Endometrium (tissue), 2 donors: Measurements from ENCODE around the gene TRIM58.

Source experiments
- FAIRE-seq: peaks from 2 replicates; lab custom pipeline; 2012; peaks lifted over from hg19 to GRCh38; lab: Jason Lieb, UNC
- donor health status: control.
- donor health status: control.

The TRIM58 gene, protein sequence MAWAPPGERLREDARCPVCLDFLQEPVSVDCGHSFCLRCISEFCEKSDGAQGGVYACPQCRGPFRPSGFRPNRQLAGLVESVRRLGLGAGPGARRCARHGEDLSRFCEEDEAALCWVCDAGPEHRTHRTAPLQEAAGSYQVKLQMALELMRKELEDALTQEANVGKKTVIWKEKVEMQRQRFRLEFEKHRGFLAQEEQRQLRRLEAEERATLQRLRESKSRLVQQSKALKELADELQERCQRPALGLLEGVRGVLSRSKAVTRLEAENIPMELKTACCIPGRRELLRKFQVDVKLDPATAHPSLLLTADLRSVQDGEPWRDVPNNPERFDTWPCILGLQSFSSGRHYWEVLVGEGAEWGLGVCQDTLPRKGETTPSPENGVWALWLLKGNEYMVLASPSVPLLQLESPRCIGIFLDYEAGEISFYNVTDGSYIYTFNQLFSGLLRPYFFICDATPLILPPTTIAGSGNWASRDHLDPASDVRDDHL

DNA sequence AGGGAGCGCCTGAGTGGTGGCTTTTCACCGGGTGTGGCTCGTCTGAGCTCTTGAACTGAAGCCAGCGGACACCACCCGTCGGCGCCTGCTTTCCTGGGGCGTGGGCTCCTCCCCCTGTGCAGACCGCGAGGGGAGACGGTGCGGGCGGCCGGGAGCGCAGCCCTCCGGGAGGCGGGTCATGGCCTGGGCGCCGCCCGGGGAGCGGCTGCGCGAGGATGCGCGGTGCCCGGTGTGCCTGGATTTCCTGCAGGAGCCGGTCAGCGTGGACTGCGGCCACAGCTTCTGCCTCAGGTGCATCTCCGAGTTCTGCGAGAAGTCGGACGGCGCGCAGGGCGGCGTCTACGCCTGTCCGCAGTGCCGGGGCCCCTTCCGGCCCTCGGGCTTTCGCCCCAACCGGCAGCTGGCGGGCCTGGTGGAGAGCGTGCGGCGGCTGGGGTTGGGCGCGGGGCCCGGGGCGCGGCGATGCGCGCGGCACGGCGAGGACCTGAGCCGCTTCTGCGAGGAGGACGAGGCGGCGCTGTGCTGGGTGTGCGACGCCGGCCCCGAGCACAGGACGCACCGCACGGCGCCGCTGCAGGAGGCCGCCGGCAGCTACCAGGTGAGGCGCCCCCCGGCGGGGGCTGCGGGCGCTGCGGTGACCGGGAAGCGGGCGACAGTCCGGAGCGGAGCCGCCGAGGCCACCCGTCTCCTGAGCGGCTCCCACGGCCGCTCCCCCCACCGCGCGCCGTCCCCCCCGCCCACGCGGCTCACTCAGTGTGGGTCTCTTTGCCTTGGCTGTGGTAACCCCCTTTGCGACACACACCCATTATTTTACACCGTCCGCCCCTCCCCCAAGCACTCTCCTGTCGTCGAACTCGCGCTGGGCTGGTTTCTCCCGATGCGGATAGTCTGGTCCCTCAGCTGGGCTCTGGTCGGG lies at the start of gene TRIM58:
Gene TRIM58, plus strand, starts transcription at position 119 of the 916 bp plus-strand sequence. Its CDS starts 60 bp downstream, at position 179.
- no peak for FAIRE-seq

DNA sequence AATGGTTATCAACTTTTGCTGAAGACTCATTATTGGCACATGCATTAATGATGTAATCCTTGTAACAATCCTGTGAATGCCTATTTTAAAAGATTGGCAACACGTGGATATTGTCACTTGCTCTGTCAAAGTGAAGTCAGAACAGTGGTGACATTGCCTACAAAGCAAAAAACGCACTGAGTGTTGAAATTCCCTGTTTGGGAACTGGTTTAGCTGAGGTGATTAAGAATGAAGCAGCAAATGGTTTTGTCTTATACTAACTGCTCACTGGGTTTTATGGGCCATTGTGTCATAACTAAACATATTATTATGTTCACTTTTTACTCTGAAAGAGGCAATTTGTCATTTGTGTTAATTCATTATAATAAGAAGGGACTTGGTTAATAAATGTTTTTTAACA lies 44.4 kb upstream of the TRIM58 start:
- no peak for FAIRE-seq

DNA sequence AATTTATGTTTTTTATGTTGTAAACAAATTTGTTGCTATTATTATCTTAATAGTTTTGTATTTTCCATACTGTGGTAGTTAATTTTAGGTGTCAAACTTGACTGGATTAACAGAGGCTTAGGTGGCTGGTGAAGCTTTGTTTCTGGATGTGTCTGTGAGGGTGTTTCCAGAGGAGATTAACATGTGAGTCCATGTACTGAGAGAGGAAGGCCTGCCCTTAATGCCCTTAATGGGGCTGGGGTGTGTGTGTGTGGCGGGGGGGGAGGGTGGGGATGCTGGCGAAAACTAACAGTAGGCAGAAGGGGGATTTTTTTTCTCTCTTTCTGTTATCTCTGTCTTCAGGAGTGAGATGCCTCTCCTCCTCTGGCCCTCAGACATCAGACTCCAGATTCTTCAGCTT lies 34.9 kb upstream of the TRIM58 start:
- FAIRE-seq: no peak

DNA sequence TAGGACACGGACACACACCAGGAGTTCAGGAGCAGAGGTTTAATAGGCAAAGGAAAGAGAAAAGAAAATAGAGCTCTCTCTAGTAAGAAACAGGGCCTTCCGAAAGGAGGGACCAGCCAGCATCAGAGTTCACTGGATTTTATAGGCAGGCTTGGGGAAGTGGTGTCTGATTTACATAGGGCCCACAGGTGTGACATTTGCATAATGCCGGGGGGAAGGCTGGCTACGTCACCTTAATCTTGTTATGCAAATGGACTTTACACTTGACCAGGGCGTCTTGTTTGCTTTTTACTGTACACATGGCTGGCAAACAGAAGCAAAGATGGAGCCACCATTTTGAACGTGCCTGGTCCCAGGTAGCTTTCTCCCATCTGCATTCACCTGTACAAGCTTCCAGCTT lies 33.0 kb upstream of the TRIM58 start, which contains the start of gene OR14A16:
Gene OR14A16, minus strand, starts transcription at position 97 of the 400 bp plus-strand sequence. CDS start 8,390 bp downstream, outside the sequence.
- no peak for FAIRE-seq

DNA sequence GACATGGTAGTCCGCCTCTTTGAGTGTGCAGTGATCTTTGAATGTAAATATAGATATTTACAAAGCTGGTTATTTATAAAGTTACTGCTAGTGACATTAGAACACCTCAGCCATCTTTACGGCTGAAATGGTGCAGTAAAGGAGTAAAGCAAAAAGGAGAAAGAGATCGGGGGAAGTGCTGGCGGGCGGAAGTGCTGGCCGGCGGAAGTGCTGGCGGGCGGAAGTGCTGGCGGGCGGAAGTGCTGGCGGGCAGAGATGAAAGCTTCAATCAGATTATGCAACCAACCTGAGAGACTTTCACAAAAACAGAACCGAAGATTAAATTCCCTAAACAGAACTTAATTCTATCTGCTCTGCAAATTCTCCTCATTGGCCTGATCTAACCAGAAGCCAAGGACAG lies 31.6 kb upstream of the TRIM58 start:
- no peak for FAIRE-seq

DNA sequence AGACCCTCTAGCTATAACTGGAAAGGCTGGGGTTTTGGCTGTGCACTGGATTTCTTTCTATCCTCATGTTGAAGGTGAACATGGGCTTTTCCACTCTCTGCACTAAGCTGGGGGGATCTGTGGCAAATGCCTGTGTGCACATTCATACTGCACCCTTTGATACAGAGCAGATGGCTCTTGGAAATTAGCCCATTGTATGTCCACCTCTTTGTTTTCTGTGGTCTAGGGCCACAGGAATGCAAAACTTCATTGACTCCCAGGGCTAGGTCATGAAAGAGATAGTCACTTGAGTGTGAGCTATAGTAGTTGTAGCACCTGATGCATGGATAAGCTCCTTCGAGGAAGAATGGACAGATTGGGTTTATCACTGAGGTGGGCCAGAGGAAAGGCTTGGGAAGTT lies 27.3 kb upstream of the TRIM58 start:
- FAIRE-seq: no peak

DNA sequence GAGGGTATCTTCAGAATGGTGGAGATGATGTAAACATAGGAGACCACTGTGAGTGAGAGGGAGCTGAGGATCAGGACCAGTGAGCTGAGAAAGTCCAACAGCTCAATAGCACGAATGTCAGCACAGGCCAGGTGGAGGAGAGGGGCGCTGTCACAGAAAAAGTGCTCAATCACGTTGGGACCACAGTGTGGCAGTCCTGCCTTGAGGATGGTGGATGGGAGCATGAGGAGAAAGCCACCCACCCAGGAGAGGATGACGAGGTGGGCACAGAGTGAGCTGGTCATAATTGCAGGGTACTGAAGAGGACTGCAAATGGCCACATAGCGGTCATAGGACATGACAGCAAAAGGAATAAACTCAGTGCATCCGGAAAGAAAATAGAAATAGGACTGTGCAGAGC lies 23.4 kb upstream of the TRIM58 start:
- FAIRE-seq: no peak

DNA sequence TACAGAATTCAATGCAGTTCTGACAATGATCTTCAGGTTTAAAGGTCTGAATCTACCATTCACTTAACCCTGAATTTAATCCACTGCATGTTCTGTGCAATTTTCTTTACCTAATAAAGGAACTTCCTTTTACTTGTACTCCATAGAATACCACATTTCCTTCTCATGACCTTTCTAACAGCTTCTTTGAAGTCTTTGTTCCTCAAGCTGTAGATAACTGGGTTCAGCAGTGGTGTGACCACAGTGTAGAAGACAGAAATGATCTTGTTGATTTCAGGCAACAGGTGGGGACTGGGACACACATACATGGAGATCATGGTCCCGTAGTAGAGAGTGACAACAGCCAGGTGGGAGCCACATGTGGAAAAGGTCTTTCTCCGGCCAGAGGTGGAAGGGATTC lies 16.2 kb upstream of the TRIM58 start:
- FAIRE-seq: no peak

DNA sequence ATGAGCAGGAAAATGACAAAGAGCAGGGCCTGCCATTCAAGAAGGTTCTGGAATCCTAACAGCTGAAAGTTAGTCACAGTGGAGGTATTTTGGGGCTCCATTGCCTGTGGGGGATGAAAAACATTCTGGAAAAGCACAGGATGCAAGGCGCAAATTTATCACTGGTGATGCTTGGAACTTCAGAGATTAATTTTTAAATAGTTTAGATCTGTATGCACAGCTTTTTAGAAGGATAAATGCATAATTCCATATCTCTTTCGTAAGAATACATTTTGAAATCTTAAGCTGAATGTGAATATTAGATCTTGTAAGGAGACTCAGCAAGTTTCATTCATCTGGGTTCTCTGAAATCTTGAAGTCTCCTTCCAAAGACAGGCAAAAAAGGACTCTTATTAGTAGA lies 15.2 kb upstream of the TRIM58 start, which contains the start of gene OR11L1:
Gene OR11L1, minus strand, starts transcription at position 101 of the 400 bp plus-strand sequence. Its CDS starts 0 bp downstream, at position 101.
- no peak for FAIRE-seq

DNA sequence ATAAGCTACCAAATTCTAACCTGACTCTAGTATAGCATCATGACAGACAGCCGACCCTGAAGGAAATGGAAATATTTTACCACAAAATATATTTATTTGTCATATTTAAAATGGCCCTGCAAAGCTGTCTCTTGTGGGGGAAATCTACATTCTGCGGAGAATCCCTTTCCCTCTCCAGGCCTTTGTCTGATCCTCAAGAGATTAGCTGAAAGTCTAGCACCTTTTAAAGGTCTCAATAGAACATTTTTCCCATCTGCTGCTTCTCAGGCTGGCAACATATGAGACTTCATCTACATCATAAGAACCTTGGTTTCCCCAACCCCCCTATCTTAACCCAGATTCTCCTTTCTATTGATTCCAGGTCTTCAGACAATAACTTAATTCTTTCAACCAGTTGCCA lies 13.6 kb upstream of the TRIM58 start:
- no peak for FAIRE-seq

DNA sequence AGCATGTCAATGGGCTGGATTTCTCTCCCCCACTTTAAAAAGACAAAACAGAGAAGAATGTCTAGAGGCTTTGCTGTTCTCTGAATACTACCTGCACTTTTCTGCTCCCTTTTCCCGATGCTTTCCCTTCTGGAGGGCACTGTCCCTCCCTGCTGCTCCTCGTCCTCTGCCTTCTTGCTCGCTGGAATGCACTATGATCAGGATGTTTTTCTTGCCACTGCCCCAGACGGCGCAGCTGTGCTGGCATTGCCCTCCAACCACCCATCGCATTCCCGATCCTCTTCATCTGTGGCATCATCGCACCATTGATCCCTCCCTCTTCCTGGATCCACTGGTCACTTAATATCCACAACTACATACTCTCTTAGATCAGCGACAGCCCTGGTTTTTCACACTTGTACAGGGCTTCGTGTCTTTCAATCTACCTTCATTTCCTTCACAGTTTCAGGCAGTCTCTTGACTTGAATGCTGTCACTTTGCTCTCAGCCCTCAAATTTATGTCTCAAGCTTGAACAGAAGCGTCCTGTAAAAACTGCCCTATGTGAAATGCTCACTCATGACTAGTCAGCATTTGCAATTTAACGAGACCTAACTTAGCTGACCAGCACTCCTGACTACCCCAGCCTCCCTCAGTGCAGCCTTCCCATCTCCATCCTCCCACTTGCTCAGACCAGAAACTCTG lies 11.8 kb upstream of the TRIM58 start:
- no peak for FAIRE-seq

DNA sequence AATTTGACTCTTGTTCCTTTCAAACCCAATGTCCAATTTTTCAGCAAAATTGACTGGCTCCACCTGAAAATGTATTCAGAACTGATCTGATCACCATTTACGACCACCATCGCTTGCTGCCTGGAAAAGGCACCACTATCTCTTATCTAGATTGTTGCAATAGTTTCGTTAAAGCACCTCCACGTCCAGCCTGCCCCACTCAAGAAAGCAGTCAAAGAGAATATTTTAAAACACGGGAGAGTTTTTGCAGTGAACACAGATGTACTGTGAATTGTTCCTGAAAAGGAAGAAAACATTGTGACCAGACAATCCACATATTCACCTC lies 11.3 kb upstream of the TRIM58 start:
- no peak for FAIRE-seq

DNA sequence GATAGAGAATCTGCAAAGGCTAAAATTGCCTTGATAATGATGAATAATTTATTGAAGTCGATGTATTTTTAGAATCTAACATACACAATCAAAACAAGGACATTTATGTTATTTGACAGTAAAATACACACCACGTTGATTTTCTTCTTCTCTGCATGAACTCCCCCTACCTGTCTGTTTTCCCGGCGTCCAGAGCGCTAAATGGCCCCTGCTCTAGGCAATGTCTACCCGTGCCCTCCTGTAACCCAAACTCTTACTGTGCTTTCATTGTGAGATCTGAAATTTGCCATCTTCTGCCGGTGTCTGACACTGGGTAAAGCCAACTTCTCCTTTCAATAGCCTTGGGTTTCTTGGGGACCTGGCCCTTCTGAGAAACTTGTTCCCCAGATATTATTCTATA lies 8.6 kb upstream of the TRIM58 start:
- no peak for FAIRE-seq

DNA sequence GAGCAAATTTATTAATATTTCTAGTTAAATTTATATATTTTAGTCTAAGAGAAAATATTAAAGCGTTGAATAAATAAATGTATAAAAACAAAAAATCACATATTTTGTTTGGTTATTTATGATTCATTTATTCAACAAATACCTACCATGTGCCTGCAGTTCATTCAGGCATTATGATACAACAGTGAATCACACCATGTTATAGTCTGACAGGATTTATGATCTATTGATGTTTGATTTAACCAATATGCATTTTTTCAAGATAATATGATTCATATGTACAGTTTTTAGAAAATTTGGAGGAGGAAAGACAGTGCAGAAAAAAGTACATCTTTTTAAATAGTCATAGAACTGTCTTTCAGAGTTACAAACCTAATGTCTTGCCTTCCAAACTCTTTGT lies 7.4 kb upstream of the TRIM58 start:
- no peak for FAIRE-seq

DNA sequence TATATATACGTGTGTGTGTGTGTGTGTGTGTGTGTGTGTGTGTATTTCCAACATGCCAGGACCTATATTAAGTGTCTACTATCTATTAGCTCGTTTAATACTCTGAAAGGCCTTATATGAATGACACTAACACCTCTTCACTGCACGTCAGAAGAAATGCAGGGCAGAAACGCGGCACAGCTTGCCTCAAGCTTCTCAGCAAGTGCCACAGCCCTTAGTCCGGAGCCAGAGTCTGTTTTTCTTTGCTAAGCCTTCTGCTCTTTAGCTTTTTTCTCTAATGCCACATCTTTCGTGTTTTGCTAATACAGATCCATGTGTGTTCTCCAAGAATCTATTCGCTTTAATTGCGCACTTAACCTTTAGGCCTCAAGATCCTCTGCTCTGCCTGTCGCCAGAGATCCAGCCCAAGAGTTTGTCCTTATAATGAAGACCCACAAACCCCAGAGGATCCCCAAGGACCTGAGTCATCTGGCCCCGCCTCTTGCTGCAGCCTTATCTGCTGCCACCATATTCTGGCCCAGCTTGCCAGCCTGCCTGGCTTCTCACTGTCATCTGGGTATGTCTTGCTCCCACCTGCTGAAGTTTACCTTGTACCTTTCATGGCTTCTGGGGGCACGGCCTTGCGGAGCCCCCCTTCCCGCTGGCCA lies 2.0 kb upstream of the TRIM58 start:
- no peak for FAIRE-seq

DNA sequence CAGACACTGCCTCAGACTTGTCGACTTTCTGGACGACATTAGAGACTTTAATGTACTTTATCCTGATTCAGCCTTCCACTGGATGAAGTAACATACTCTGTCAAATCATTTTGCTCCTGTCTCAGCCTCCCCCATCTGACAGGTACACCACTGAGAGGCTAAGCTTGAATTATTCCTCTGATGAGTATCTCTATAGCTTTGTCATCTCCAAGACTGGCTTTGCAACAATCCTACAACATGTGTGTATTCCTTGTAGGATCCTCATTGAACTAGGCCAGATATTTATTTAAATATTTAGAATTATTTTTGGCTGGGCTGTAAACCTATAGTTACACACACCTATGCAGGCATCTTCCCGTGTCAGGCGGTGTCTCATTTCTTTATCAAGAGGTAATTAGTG lies 1.1 kb upstream of the TRIM58 start:
- FAIRE-seq: no peak

DNA sequence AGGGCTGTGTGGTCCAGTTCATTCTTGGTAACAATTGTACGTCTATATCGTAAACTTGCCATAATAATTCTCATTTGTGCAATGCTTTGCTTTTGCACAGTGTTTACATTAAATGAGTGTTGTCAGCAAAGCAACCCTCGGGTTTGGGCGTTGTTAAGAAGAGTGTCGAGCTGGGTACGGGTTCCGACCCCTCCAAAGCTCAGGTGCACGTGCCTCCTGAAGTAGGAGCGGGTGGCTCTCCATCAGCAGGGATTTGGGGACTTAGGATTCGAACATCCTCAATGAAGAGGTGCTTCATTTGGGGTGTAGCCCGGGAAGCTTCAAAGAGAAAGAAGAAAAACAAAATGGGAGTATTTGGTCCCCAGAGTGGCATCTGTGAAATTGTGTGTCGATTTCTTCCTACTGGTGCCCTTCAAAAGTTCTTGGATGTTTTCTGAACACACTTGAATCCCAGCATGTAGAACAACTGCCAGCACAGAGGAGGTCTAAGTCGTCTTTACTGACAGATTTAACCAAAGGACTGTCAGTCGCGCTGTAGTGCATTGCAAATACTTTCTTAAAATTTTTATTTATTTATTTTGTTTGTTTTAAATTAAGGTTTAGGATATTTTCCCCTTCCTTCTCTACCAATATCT lies 1.1 kb downstream of the TRIM58 start:
- no peak for FAIRE-seq

DNA sequence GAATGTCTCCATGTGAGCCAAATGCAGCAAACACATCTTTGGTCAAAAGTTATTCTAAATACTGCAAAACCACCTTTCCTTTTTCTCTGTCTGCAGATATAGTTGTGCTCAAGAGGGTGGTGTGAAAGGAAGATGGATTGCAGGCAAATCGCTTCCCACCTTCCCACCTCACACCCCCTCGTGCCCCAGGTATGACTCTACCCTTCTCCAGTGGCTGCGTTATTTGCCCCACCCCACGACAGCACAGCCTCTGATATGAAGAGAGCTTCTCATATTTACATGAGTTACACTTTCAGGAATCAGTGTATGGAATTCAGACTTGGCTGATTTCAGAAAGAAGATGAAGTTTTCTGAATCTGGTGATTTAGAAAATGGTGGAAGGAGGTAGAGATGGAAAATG lies 5.8 kb downstream of the TRIM58 start:
- FAIRE-seq: no peak

DNA sequence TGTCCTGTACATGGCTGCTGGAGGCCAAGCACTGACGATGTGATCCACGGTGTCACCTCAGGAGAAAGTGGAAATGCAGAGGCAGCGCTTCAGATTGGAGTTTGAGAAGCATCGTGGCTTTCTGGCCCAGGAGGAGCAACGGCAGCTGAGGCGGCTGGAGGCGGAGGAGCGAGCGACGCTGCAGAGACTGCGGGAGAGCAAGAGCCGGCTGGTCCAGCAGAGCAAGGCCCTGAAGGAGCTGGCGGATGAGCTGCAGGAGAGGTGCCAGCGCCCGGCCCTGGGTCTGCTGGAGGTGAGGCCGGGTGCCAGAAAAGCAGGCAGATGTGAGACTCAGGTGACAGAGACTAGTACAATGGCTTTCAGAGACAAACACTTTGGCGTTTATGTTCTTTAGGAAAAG lies 7.7 kb downstream of the TRIM58 start:
- FAIRE-seq: no peak

DNA sequence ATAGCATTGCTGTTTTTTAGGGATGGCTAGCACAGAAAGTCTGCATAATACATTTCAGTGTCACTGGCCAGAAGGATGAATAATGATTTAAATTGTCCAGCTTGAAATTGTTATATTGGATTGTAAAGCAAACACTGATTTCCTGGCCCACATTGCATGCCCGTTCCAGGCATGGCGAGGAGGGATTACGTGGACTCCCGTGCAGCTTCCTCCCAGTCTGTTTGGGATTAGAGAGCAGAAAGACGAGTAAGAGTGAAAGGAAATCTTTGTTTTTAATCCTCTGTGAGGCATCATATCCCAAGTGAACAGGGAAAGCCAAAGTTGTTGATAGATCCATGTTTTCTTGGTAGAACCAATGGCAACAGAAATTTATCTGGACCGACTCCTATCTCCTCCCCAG lies 8.4 kb downstream of the TRIM58 start:
- FAIRE-seq: no peak

DNA sequence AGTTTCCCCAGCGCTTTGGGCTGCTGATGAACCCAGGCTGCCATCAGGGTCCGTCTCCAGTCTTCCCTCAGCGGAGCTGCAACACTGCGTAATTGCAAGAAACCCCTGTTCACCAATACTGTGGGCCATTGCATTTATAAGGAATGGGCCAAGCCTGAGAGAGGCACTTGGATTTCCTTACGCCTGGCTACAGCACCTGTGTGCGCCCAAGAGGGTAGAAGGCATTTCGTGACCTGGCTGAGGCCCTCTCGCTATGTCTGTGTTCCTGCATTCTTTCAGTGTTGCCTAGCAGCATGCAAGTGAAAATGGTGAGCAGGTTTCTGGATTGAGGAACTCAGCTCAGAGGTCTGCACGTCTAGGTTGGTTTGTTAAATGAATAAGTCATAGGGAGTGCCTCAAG lies 26.4 kb downstream of the TRIM58 start:
- no peak for FAIRE-seq
